ENCODE data around the gene FMNL2.

FMNL2 gene

DNA sequence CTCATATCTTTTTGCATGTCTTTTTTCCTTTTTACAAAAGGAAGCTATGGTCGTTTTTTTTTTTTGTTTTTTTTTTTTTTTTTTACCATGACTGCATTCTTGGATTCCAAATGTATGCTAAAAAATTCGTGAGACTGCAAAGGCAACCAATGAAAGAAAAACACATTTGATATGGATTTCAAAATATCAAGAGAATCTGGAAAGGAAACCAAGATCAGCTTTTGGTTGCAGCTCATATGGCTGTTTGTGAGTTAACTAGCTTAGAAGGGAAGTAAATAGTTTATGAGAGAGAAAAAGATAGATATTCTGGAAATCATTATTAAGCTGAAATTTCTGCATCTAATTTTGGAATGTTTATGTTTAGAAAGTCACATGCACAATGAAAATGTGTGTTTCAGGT, 272.0 kb downstream of the FMNL2 start:
- DNase-seq = no peak

DNA sequence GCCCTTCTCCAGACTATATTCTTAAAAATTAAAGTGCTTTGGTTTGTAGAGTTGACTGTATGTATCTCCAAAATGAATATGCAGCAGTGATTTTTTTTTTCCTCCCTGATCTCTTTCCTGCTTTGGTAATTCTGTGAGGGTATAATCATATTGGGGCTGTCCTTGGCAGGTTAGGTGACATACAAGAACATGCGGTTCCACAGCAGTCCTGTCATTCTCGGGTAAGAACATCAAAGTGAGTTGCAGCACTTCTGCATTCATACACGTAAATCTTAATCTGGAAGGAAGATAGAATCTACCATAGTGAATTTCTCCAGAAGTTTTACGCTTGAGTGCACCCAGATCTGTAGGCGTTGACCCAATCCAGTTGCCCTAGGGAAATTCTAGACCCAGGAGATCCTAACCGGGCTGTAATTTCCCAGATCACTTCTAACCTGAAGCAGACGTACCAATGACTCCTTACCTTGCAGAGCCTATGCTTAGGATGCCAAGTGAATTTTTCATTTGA, 272.9 kb downstream of the FMNL2 start:
- no peak for DNase-seq

DNA sequence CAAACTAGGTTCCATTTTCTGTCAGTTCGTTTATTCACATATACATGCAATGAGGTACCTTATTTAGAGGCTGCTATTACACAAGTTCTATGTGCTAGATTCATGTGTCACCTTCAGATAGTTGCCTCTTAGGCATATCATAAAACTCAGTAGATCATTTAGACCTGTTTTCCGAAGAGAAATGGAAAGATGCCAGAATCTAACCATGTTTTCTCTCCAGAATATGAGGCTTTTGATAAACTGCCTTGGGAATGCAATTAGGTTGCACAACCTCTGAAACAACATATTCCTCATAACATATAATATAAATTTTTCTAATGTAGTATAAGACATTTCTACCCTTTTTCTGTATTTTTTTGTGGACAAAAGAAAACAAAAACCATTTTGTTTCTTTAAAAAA, 274.2 kb downstream of the FMNL2 start:
- DNase-seq = no peak

DNA sequence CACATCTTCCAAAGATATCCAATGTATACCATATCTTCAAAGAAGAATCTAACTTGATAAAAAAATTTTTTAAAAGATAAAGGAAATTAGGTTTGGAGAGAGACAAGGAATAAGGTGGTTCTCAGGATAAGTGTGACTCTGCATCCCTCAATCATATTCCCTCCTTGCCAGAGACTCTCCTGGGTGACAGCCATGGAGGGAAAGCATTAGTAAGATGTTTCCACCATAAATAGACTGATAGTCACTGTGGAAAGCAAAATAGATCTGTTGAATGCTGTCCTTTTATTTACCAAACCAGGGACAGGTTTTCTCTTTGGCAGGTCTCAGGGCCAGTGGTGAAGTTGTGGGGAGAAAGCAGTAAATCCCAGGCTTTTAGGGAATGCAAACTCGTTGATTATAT, 274.7 kb downstream of the FMNL2 start:
- DNase-seq = no peak

DNA sequence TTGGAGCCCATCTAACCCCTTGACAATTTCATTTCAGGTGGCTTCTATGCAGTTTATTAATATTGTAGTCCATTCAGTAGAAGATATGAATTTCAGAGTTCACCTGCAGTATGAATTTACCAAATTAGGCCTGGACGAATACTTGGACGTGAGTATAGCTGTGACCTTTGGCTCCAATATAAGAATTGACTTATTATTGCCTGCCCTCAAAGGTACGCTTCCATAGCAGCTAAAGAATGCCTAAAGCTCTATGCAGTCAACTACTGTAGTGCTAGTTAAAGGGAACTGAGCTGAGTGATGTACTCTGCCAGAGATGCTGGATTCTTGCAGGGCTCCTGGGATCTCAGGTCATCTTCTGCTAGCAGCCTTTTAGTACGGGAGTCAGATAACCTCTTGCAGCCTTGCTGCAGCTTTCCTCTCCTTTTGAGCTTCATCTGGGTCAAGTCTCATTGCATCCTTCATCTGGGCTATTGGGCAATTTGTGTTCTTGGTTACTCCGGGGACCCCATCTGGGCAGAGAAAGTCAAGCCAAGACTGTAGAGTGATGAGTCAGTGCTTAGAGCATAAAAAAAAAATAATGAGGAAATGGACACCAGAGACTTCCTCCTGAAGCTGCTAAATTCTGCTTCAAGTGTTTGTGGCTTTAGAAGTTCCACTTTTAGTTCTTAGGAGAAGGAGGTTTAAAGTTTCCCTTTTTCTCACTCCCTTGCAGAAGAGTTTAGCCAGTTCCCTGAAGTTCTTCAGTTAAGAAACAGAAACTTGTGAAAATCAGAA, 276.7 kb downstream of the FMNL2 start:
- DNase-seq = peak in 5 of 56 donors; percentile 9 to 30 (median 18)

DNA sequence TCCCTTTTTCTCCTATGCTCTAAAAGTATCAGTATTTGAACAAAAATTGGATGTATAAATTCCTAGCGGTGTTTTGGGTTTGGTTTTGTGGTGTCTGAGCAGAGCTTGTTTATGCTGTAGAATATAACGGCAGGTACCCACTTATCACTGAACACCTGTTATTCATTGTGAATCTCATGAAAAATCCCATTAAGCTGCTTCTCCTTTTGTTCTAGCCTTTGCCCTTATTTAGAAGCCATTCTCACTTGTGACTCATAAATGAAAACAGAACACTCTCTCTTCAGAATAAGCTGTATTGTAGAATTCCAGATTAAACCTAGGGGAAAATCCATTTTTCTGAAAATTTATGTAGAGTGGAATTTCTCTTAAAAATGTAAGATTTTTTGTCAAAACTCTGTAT, 278.3 kb downstream of the FMNL2 start:
- DNase-seq = no peak

DNA sequence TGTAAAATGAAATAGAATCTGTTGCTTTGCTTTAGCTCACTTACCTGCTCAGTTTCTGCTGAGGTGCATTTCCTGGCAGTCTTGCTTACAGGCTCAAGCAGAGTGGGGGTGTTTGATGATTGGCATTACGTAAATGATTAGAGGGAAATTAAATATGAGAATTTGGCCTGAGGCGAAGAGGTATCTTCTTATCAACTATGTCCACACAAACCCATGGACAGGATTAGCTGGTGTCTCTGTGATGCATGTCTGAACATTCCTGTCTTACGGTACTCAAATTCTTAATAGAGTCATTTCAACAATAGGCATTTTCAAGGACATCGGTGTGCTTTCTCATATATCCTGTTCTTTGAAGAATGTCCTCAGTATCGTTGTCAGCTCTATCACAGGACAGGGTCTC, 280.2 kb downstream of the FMNL2 start:
- DNase-seq = no peak

DNA sequence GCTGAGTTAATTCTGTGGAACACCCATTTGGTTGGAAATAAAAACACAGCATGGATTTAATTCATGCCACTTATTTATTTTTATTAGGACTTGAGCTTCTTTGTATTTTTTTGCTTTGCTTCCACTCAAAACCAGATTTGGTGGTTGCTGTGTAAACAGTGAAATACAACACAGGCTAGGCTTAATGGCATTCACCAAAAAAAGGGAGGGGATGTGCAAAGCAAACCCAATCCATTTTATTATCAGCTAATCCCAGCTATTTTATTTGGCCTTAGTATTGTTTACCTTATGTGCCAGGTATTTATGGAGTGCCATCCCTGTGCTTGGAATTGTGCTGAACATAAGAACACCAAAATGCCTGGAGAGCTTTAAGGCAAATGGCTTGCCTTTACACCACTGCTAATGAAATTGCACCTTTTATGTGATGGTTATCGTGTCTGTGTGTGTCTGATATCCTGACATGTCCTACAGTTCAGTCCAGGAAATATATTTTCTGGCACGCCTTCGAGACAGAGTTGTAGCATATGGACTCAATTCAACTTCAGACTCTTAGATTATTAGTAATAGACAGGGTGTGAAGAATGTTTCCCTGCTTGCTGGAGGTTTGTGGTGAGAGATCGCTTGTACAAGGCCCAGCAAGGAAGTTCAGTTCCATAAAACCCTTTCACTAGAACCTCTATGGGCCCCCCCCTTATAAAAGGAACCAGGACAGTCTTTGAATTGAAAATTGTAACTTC, 282.6 kb downstream of the FMNL2 start:
- DNase-seq = no peak

DNA sequence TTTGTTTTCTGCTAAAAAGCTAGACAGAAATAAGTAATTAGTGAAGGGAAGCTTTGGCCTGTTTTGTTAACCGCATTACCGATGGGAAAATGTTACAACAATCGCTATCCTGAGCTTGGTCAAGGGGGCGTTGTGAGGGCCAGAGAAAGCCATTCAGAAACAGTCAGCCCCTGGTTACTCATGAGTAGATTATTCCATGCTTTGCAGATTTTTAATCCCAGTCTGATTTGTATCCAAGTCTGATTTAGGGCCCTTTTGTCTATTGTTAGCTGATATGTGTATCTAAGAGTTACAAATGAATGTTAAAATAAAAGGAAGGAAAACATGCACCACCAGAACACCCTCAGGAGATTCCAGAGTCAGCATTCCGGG, 283.2 kb downstream of the FMNL2 start:
- peak in 2 of 56 donors; percentile 23 to 35 for DNase-seq

DNA sequence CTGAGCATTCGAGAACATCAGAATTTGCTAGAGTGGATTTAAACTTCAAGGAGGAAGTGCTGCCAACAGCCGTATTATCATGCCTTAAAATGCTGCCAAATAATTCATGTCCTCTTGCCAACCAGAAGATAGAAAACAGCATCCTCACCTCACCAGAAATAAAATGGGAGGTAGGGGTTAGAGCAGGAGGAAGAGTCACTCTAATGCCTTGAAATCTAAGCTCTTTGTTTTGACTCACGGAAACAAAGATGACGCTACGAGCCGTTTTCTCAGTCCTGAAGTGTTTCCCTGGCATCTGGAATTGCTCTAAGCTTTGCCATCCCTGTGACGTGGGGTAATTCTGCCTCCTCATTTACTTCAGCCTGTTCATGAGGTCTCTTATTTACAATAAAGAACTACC, 285.2 kb downstream of the FMNL2 start:
- DNase-seq = no peak

DNA sequence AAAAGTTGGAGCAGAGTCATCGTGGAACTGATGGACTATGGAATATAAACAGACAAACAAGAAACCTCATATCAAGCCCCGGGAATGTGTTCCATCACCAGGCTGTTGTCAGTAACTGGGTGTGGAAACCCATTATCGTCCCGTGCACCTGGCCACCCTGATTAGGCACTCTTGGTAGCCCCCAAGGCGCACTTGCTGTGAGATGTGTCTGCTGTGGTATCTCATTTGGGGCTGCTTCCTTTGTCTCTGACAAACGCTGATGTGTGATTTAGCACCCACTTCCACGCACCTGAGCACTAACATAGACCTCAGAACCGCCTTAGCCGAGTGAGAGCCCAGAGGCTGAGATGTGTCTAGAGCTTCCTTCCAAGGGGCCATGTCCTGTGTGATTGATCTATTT, 286.0 kb downstream of the FMNL2 start:
- no peak for DNase-seq

DNA sequence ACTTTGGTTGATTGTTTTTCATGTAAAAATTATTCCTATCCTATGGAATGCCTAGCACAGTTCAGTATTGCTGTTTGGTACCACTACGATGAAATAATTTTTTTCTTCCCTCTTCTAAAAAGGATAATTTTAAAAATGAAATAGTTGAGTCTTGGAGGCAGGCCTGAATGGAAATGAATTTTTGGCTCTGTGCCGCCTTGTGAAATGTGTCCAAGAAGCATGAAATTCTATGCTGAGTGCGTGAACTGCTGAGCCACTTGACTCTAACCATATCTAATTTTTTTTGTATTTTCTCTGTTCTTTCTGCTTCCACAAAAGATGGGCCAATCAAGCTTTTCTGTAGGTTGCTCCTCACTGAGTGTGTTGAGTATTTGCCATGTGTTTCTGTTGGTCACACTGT, 287.2 kb downstream of the FMNL2 start:
- DNase-seq = no peak

DNA sequence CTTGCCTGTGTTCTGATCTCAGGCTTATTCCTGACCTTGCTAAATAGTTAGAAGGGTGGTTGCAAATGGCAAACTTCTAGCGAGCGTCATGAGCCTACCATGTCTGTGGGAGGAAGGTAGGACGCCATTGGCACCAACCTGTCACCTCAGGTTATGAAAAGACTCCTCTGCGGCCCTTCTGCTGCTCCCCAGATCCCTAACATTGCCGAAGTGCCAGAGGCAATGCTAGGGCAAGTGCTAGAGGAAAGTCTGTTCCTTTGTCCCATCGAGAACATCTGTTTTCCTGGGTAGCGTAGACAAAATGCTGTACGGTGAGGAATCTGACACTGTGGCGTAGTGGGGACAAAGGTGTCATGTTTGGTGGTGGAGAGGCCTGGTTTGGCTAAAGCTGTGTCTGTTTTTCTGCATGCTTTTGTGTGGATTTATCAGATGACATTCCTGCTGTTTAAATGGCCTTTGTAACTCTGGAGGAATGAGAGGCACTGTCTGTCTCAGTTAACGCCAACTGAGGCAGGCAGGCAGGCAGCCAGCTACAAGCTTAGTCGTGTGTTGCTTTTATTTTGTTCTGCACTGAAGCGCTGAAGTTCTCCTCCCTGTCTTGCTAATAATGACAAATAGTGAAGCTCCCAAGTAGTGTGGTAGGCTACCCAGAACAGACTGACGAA, 288.2 kb downstream of the FMNL2 start:
- peak in 6 of 56 donors; percentile 5 to 23 (median 12) for DNase-seq

DNA sequence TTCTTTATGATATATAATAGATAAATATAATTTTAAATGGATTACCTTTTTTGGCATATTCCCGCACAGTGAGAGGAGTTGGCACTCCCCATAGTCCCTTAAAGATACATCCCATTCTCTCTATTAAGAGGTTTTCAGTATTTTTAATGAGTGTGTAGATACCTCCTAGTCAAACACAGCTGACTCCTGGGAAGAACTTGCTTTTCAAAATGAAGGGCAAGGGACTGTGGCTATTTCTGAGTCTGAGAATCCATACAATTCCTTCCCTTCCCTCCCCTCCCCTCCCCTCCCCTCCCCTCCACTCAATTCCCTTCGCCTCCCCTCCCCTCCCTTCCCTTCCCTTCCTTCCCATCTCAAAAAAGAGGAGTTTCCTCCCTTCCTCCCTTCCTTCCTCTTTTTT, 288.8 kb downstream of the FMNL2 start:
- no peak for DNase-seq

DNA sequence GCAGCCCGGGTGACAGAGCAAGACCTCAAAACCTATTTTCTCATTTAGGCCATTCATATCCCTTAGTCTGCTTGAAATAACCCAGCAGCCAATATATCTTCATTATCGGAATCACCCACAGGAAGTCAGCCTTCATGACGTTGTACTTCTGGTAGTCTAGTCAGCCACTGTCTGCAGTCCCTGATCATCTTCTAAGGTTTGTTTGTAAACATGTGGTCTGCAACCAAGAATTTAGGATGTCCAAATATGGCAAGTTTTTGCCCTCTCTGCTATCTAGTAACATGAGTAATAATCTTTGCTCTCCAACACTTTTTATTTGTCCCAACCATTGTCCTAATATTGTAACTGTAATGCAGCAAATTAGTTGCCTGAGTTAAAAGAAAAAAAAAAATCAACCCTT, 289.8 kb downstream of the FMNL2 start:
- no peak for DNase-seq

DNA sequence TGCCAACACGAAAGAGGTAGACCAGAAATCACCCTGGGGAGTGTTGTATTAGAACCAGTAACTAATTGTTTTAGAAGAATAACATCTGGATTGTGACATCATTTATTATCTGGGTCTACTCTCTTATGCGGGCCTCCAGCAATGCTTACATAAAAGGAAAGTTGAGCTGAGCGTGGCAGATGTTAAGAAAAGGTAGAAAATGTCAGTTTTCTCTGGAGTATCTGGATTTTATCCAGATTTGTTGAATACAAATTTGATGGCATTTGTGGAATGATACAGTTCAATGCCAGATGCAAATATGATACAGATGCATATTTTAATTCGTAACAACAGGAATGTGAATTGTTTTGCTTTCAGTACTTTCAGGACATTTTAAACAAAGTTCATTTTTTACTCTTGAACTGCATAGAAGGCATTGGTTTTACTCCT, 292.0 kb downstream of the FMNL2 start:
- no peak for DNase-seq

DNA sequence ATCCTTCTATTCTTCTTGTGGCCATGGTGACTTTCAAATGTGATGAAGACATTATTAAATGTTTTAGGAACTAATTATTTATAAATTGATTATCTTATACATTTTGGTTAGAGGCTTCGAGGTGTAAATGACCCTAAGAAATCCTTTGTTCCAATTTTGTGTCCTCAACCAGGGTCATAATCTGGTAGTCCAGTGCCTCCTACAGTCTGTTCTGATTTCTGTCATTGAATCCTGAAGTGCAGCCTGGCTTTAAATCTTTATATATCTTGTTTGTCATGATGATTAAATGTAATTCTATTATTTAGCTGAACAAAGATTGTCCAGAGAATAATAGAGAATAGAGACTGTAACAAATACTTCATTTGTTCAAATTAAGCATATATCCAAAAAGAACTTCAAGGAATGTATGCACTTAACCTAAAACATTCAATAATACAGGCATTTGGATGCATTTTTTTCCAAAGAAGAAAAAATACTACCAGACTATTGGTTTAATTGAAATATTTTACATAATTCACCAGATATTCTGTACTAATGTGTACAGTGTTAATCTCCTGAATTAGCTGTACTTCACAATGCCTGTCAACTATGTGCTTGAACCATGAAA, 292.5 kb downstream of the FMNL2 start:
- no peak for DNase-seq

DNA sequence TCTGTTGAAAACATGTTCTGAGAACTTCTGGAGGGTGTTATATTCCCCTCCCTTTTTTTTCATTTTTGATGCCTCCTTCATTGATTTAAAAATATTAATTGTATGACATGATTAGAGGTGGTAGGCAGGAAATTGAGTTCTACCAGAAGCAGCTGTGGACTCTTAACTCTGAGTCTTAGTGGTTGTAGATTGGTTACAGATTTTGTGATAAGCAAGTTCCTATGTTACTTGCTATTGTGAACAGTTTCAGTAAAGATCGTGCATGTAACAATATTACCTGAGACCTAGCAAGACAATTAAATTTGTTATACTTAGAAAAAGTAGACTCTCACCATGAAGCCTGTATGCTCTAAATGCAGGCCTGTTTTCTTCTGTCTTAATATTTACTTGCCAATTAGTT, 294.2 kb downstream of the FMNL2 start:
- no peak for DNase-seq

DNA sequence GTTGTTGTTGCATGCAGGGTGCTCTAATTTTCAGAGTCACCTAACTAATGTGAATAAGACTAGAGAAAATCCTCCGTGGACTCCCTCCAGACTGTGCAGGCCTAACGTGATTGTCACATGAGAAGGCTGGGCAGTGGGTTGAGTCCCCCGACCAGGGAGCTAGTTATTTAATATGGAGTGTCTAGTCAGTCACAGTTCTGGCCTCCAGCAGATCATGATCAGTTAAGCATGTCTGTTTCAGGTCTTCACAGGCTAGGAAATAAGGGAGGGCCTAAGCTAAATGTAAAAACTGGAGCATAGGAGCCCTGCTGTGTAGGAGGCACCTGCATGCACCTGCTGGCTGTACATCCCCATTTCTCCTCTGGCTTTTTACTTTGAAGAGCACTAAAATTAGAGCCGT, 295.5 kb downstream of the FMNL2 start:
- no peak for DNase-seq

DNA sequence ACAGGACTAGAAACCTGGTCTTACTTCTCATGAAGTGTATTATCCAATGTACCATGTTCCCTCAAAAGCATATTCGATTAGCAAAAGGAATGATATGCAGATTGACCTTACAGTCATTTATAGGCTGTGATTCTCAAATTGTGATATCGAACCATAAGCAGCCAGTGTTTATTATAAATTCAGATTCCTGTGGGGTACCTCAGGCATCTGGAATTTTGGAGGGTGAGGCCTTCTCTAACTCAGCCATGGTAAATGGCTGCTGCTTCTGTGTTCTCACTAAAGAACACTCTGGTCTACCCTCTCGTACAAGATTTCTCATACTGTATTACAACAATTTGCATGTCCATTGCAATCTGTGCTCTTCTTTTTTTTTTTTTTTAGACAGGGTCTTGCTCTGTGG, 297.8 kb downstream of the FMNL2 start:
- DNase-seq = no peak

DNA sequence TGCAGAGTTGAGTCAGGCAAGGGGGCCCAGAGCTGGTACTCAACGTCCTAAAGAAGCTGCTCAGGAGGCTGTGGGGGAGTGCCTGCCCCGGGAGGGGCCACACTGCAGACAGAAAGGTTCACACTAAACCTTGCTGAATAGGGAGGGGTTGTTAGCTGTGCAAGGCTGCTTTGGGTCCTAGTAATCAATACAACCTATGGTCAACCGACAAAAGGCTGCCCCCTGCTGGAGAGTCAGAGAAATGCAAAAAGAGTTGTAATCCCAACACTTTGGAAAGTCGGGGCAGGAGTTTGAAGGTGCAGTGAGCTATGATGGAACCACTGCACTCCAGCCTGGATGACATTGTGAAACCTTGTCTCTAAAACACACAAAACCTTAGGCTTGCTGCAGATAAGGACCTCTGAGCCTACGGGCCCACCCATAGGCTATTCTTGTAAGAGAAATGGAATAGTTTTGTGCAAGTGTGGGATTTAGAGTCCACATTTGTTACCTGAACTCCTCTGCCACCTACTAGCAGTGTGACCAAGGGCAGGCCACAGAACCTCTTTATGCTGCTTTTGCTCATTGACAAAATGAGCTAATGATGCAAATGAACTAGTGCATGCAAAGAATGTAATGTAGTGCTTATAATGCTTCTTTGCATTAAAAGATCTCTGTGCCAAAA, 300.8 kb downstream of the FMNL2 start:
- DNase-seq = peak in 35 of 56 donors; percentile 8 to 77 (median 33)
